Colonic mucosa (tissue), 4 donors: Measurements from ENCODE around the gene RHEBL1. TPM values are rescaled to one million over a fixed set of nuclear protein-coding genes. Genes with fewer than 3 reads are reported as not detected.
A peak's percentile ranks its signal among the peaks of the same experiment; 100 is the strongest.

Experiments used
- DNase-seq: peaks from one replicate; pipeline ENCODE4 v3.0.0-alpha.2; 2020
- H3K27ac ChIP-seq: fragments of 200-600 bp; one replicate; pipeline ENCODE4 v1.8.0; 2021
- H3K27me3 ChIP-seq: fragments of 200-600 bp; one replicate; pipeline ENCODE4 v1.8.0; 2021
- H3K36me3 ChIP-seq: fragments of 200-600 bp; one replicate; pipeline ENCODE4 v1.8.0; 2021
- H3K4me1 ChIP-seq: fragments of 200-600 bp; one replicate; pipeline ENCODE4 v1.8.0; 2021; ENCODE audit warnings: mild to moderate bottlenecking
- H3K4me3 ChIP-seq: fragments of 200-600 bp; one replicate; pipeline ENCODE4 v1.8.0; 2021
- H3K9ac ChIP-seq, 2 donors: one replicate each; pipeline ENCODE4 v1.7.0; 2013; ENCODE audit warnings: control low read depth in 2 of 2, low read depth in 2 of 2, low read length in 2 of 2
- H3K9me3 ChIP-seq: fragments of 200-600 bp; one replicate; pipeline ENCODE4 v1.8.0; 2021
- CTCF ChIP-seq: fragments of 200-600 bp; IDR thresholded peaks from one replicate; pipeline ENCODE4 v1.8.0; 2022; ENCODE audit warnings: antibody characterized with exemption, mild to moderate bottlenecking
- intact Hi-C: fragments of 100-400 bp; cut with DNase I; formaldehyde crosslinking; loops from one replicate; pipeline ENCODE4 v1.14.1; 2022
- total RNA-seq, 2 donors: library from RNA; stranded (reverse); fragmentation: NEBNext Ultra II Directional in 1 of 2; extraction: Animal tissue kit (Norgen Biotek cat#: 25700) in 1 of 2; gene quantifications; one replicate each; pipeline ENCODE4 v1.2.1, GENCODE V29; 2021
- donor health status: healthy.
- donor health status: DM: no; HTN: no; CAD: no.
- donor health status: DM: no; HTN: no; CAD: no.

Gene RHEBL1
- total RNA-seq, 2 donors from 2014 or later, result 0.27 to 0.32 TPM

GRCh38 chr12:49098035-49098451, 28.3 kb upstream of the RHEBL1 start:
- peaks cover 18% of the 10 kb centered on the region for H3K36me3 ChIP-seq
- peaks cover 3% of the 10 kb centered on the region for H3K4me1 ChIP-seq
- H3K27me3 ChIP-seq, result peaks cover 16% of the 10 kb centered on the region
- intact Hi-C loops, result loop anchor here (5.0 kb wide), 1 partner anchor 36 kb away; the partner anchor contains the start of gene KMT2D
- peak; percentile 49 for DNase-seq
- H3K9me3 ChIP-seq, result no peaks in the 10 kb centered on the region
- TF ChIP-seq CTCF, result peak; percentile 72
- no peak overlapping the region for H3K27ac ChIP-seq
- H3K9ac ChIP-seq, result no peak overlapping the region
- H3K4me3 ChIP-seq, result no peak overlapping the region

GRCh38 chr12:49097381-49097780, 27.6 kb upstream of the RHEBL1 start:
- peaks cover 14% of the 10 kb centered on the region for H3K36me3 ChIP-seq
- TF ChIP-seq CTCF, result no peak

GRCh38 chr12:49094975-49095365, 25.2 kb upstream of the RHEBL1 start:
- H3K27me3 ChIP-seq, result peaks cover 44% of the 10 kb centered on the region
- no peak for DNase-seq
- H3K9ac ChIP-seq, result no peak overlapping the region
- peaks cover 4% of the 10 kb centered on the region for H3K36me3 ChIP-seq
- intact Hi-C loops, result loop anchor here (5.0 kb wide), 1 partner anchor 33 kb away; the partner anchor contains the start of gene KMT2D
- peaks cover 6% of the 10 kb centered on the region for H3K4me1 ChIP-seq
- H3K9me3 ChIP-seq, result no peaks in the 10 kb centered on the region
- TF ChIP-seq CTCF, result no peak
- H3K4me3 ChIP-seq, result no peak overlapping the region
- H3K27ac ChIP-seq, result no peak overlapping the region

More at GRCh38 chr12:49097381-49097780, 27.6 kb upstream of the RHEBL1 start:
- intact Hi-C loops, result loop anchor here (5.0 kb wide), 1 partner anchor 35 kb away; the partner anchor contains the start of gene KMT2D
- H3K4me1 ChIP-seq, result peaks cover 3% of the 10 kb centered on the region
- H3K4me3 ChIP-seq, result no peak overlapping the region
- no peaks in the 10 kb centered on the region for H3K9me3 ChIP-seq
- peaks cover 21% of the 10 kb centered on the region for H3K27me3 ChIP-seq
- H3K27ac ChIP-seq, result no peak overlapping the region
- no peak overlapping the region for H3K9ac ChIP-seq
- DNase-seq, result no peak

GRCh38 chr12:49094160-49094974, 24.6 kb upstream of the RHEBL1 start, which contains the start of gene DHH:
TSS of gene DHH (minus strand) at chr12:49094801. CDS start at chr12:49094512, 289 bp downstream.
- Histone ChIP-seq H3K27ac (no peak within 1 kb of the TSS), H3K9me3 (no peaks in the 10 kb centered on the region), H3K27me3 (peaks cover 50% of the 10 kb centered on the region), H3K36me3 (peaks cover 4% of the 10 kb centered on the region), H3K9ac (peak within 1 kb of the TSS in 1 of 2 donors; percentile 26), H3K4me3 (no peak within 1 kb of the TSS), H3K4me1 (peaks cover 6% of the 10 kb centered on the region)
- TF ChIP-seq CTCF, result no peak
- intact Hi-C loops, result no loop called here
- no peak for DNase-seq

- Histone ChIP-seq H3K4me1 (peaks cover 6% of the 10 kb centered on the region), H3K9ac (peak overlapping the region in 1 of 2 donors; percentile 26), H3K9me3 (no peaks in the 10 kb centered on the region), H3K27me3 (peaks cover 56% of the 10 kb centered on the region), H3K4me3 (no peak overlapping the region), H3K36me3 (peaks cover 4% of the 10 kb centered on the region), H3K27ac (no peak overlapping the region)
- DNase-seq, result no peak
- no peak for TF ChIP-seq CTCF
- intact Hi-C loops, result no loop called here
These were observed 24.0 kb upstream of the RHEBL1 start for GRCh38 chr12:49093792-49094159.
